ENCODE results near the gene NDUFC2.

DNA sequence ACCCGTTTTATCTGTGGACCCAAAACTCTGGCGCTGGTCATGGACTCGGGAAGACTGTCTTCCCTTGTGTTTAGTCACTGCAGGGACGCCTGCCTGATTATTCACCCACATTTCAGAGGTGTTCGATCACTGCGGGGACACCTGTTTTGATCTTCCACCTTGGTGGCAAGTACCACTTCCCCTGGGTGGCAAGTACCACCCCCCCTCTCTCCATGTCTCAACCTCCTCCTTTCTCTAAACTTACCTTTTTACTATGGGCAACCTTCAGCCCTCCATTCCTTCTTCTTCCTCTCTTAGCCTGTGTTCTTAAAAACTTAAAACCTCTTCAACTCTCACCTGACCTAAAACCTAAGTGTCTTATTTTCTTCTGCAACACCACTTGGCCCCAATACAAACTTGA is 1.9 kb upstream of the NDUFC2 start:
- TF ChIP-seq POLR2A (IDR thresholded peaks at IDR 0.05), result no peak
- TF ChIP-seq, protein P1, sequence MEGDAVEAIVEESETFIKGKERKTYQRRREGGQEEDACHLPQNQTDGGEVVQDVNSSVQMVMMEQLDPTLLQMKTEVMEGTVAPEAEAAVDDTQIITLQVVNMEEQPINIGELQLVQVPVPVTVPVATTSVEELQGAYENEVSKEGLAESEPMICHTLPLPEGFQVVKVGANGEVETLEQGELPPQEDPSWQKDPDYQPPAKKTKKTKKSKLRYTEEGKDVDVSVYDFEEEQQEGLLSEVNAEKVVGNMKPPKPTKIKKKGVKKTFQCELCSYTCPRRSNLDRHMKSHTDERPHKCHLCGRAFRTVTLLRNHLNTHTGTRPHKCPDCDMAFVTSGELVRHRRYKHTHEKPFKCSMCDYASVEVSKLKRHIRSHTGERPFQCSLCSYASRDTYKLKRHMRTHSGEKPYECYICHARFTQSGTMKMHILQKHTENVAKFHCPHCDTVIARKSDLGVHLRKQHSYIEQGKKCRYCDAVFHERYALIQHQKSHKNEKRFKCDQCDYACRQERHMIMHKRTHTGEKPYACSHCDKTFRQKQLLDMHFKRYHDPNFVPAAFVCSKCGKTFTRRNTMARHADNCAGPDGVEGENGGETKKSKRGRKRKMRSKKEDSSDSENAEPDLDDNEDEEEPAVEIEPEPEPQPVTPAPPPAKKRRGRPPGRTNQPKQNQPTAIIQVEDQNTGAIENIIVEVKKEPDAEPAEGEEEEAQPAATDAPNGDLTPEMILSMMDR (IDR thresholded peaks at IDR 0.05), result no peak
- TF ChIP-seq POLR2AphosphoS5 (IDR thresholded peaks at IDR 0.05), result no peak
- TF ChIP-seq EP300 (IDR thresholded peaks at IDR 0.05), result no peak

All from stomach (tissue), 4 donors.